ENCODE data around the gene HK1. TPM values are rescaled to one million over a fixed set of nuclear protein-coding genes. Genes with fewer than 3 reads are reported as not detected.

HK1 gene
- total RNA-seq, 1 donor from 2014 or later, result 61.3 TPM

- no peak overlapping the region for H3K27ac Mint-ChIP-seq (ENCODE audit: unreplicated experiment)
- H3K36me3 Mint-ChIP-seq (ENCODE audit: unreplicated experiment), result no peaks in the 10 kb centered on the region
- no peak for TF ChIP-seq CTCF (IDR thresholded peaks at IDR 0.05)
- H3K9me3 Mint-ChIP-seq (ENCODE audit: unreplicated experiment), result no peaks in the 10 kb centered on the region
- H3K4me1 Mint-ChIP-seq (ENCODE audit: unreplicated experiment), result peaks cover 5% of the 10 kb centered on the region
- H3K27me3 Mint-ChIP-seq (ENCODE audit: unreplicated experiment), result peaks cover 9% of the 10 kb centered on the region
- DNase-seq (ENCODE audit: extremely low spot score, unreplicated experiment), result no peak
- H3K4me3 Mint-ChIP-seq (ENCODE audit: unreplicated experiment), result no peak overlapping the region
Observed at GRCh38 chr10:69422676-69423075, 144.4 kb downstream of the HK1 start.

GRCh38 chr10:69425041-69425440 is 146.7 kb downstream of the HK1 start:
- no peak for DNase-seq (ENCODE audit: extremely low spot score, unreplicated experiment)
- no peak for TF ChIP-seq CTCF (IDR thresholded peaks at IDR 0.05)
- H3K9me3 Mint-ChIP-seq (ENCODE audit: unreplicated experiment), result no peaks in the 10 kb centered on the region
- H3K27ac Mint-ChIP-seq (ENCODE audit: unreplicated experiment), result no peak overlapping the region
- H3K4me3 Mint-ChIP-seq (ENCODE audit: unreplicated experiment), result no peak overlapping the region
- no peaks in the 10 kb centered on the region for H3K4me1 Mint-ChIP-seq (ENCODE audit: unreplicated experiment)
- no peaks in the 10 kb centered on the region for H3K36me3 Mint-ChIP-seq (ENCODE audit: unreplicated experiment)
- peaks cover 9% of the 10 kb centered on the region for H3K27me3 Mint-ChIP-seq (ENCODE audit: unreplicated experiment)

GRCh38 chr10:69425511-69426298 is 147.4 kb downstream of the HK1 start:
- Mint-ChIP-seq H3K4me3 (ENCODE audit: unreplicated experiment) (no peak overlapping the region), H3K27ac (ENCODE audit: unreplicated experiment) (no peak overlapping the region), H3K27me3 (ENCODE audit: unreplicated experiment) (peaks cover 9% of the 10 kb centered on the region), H3K4me1 (ENCODE audit: unreplicated experiment) (no peaks in the 10 kb centered on the region), H3K9me3 (ENCODE audit: unreplicated experiment) (no peaks in the 10 kb centered on the region), H3K36me3 (ENCODE audit: unreplicated experiment) (no peaks in the 10 kb centered on the region)
- no peak for TF ChIP-seq CTCF (IDR thresholded peaks at IDR 0.05)
- no peak for DNase-seq (ENCODE audit: extremely low spot score, unreplicated experiment)

GRCh38 chr10:69426376-69426727 is 148.1 kb downstream of the HK1 start:
- no peak for TF ChIP-seq CTCF (IDR thresholded peaks at IDR 0.05)
- Mint-ChIP-seq H3K27ac (ENCODE audit: unreplicated experiment) (no peak overlapping the region), H3K4me3 (ENCODE audit: unreplicated experiment) (no peak overlapping the region)

GRCh38 chr10:69428165-69428564 is 149.9 kb downstream of the HK1 start:
- H3K4me3 Mint-ChIP-seq (ENCODE audit: unreplicated experiment), result no peak overlapping the region
- H3K27ac Mint-ChIP-seq (ENCODE audit: unreplicated experiment), result no peak overlapping the region
- H3K9me3 Mint-ChIP-seq (ENCODE audit: unreplicated experiment), result no peaks in the 10 kb centered on the region
- H3K27me3 Mint-ChIP-seq (ENCODE audit: unreplicated experiment), result peaks cover 6% of the 10 kb centered on the region
- no peak for DNase-seq (ENCODE audit: extremely low spot score, unreplicated experiment)
- H3K36me3 Mint-ChIP-seq (ENCODE audit: unreplicated experiment), result no peaks in the 10 kb centered on the region
- TF ChIP-seq CTCF (IDR thresholded peaks at IDR 0.05), result no peak
- no peaks in the 10 kb centered on the region for H3K4me1 Mint-ChIP-seq (ENCODE audit: unreplicated experiment)

More at GRCh38 chr10:69426376-69426727, 148.1 kb downstream of the HK1 start:
- peaks cover 9% of the 10 kb centered on the region for H3K27me3 Mint-ChIP-seq (ENCODE audit: unreplicated experiment)
- no peaks in the 10 kb centered on the region for H3K9me3 Mint-ChIP-seq (ENCODE audit: unreplicated experiment)
- DNase-seq (ENCODE audit: extremely low spot score, unreplicated experiment), result no peak
- no peaks in the 10 kb centered on the region for H3K4me1 Mint-ChIP-seq (ENCODE audit: unreplicated experiment)
- H3K36me3 Mint-ChIP-seq (ENCODE audit: unreplicated experiment), result no peaks in the 10 kb centered on the region
